Cardiac muscle cell (in vitro differentiated cells and primary cell): ENCODE data around the gene TNFRSF17. TPM values are rescaled to one million over a fixed set of nuclear protein-coding genes. Genes with fewer than 3 reads are reported as not detected.

Experiments
- DNase-seq, 2 donors: peaks; one replicate each; pipeline versions ENCODE4 v3.0.0 to v3.0.0-alpha.2; 2010 to 2017; ENCODE audit warnings: low read depth in 1 of 2, low spot score in 1 of 2
- H3K27ac ChIP-seq: fragments of 200-600 bp; sonication (generic); 2 replicates; pipeline ENCODE4 v1.5.1; 2016
- H3K27me3 ChIP-seq: fragments of 200-600 bp; sonication (generic); 2 replicates; pipeline ENCODE4 v1.6.0; 2016; ENCODE audit warnings: control low read depth
- H3K36me3 ChIP-seq: fragments of 200-600 bp; sonication (generic); 2 replicates; pipeline ENCODE4 v1.5.1; 2016; ENCODE audit warnings: control low read depth
- H3K4me1 ChIP-seq: fragments of 200-600 bp; sonication (generic); 2 replicates; pipeline ENCODE4 v1.8.1; 2017; ENCODE audit warnings: low read depth, mild to moderate bottlenecking, mixed run types
- H3K4me3 ChIP-seq: fragments of 200-600 bp; sonication (generic); 2 replicates; pipeline ENCODE4 v1.5.1; 2016; ENCODE audit warnings: mild to moderate bottlenecking
- H3K9me3 ChIP-seq: fragments of 200-600 bp; sonication (generic); 2 replicates; pipeline ENCODE4 v1.5.1; 2017; ENCODE audit warnings: low read depth, mild to moderate bottlenecking, control low read depth
- CTCF ChIP-seq: IDR thresholded peaks from 2 replicates; pipeline ENCODE4 v1.5.1; 2012; ENCODE audit warnings: low read depth, mild to moderate bottlenecking, low read length
- polyA plus RNA-seq: library from polyadenylated mRNA; unstranded; fragments of >200 nt; fragmentation: Nextera tagmentation; extraction: Ambion mirVana; gene quantifications from 2 replicates; pipeline ENCODE4 v1.2.1, GENCODE V29; 2016
- total RNA-seq: library from RNA; depleted of rRNA; stranded (reverse); fragments of >200 nt; gene quantifications from 2 replicates; pipeline ENCODE4 v1.2.3, GENCODE V29; 2016

Gene TNFRSF17
- total and polyA plus RNA-seq, 2 experiments from 2014 or later: not detected

- H3K4me1 ChIP-seq: no peaks in the 10 kb centered on the region
- no peaks in the 10 kb centered on the region for H3K36me3 ChIP-seq
- no peaks in the 10 kb centered on the region for H3K27me3 ChIP-seq
- no peak for TF ChIP-seq CTCF
- no peak overlapping the region for H3K4me3 ChIP-seq
- no peaks in the 10 kb centered on the region for H3K9me3 ChIP-seq
- DNase-seq: no peak
- no peak overlapping the region for H3K27ac ChIP-seq
These were observed 44.5 kb downstream of the TNFRSF17 start for GRCh38 chr16:12009462-12009861.

DNA sequence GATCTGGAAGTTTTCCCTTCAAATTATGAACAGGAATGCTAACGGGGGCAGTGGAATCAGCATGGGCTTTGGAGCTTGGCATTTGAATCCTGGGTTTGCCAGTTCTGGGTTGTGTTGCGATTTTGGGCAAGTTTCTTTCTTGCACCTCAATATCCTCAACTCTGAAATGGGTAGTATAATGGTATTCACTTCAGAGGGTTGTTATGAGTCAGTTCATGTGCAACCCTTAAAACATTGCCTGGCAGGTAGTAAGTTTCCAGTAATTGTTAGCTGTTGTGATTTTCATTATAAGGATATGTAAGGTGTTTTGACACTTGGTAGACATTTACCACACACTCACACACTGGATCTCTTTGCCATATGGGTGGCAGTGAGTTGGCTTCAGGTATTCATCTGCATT, 44.9 kb downstream of the TNFRSF17 start:
- no peaks in the 10 kb centered on the region for H3K4me1 ChIP-seq
- TF ChIP-seq CTCF: no peak
- no peak overlapping the region for H3K4me3 ChIP-seq

GRCh38 chr16:12010388-12011251, 45.6 kb downstream of the TNFRSF17 start:
- TF ChIP-seq CTCF: no peak
- peak in 1 of 2 donors; percentile 43 for DNase-seq
- no peak overlapping the region for H3K27ac ChIP-seq

More for the DNA sequence above, 44.9 kb downstream of the TNFRSF17 start:
- DNase-seq: no peak
- H3K27ac ChIP-seq: no peak overlapping the region
- no peaks in the 10 kb centered on the region for H3K36me3 ChIP-seq
- no peaks in the 10 kb centered on the region for H3K27me3 ChIP-seq
- H3K9me3 ChIP-seq: no peaks in the 10 kb centered on the region

GRCh38 chr16:12011565-12011964, 46.6 kb downstream of the TNFRSF17 start:
- H3K36me3 ChIP-seq: no peaks in the 10 kb centered on the region
- no peak overlapping the region for H3K27ac ChIP-seq
- H3K27me3 ChIP-seq: no peaks in the 10 kb centered on the region
- H3K4me1 ChIP-seq: no peaks in the 10 kb centered on the region
- no peak for DNase-seq
- no peak for TF ChIP-seq CTCF
- no peak overlapping the region for H3K4me3 ChIP-seq
- H3K9me3 ChIP-seq: no peaks in the 10 kb centered on the region

More at GRCh38 chr16:12010388-12011251, 45.6 kb downstream of the TNFRSF17 start:
- Histone ChIP-seq H3K36me3 (no peaks in the 10 kb centered on the region), H3K4me1 (no peaks in the 10 kb centered on the region), H3K27me3 (no peaks in the 10 kb centered on the region), H3K9me3 (no peaks in the 10 kb centered on the region), H3K4me3 (no peak overlapping the region)

DNA sequence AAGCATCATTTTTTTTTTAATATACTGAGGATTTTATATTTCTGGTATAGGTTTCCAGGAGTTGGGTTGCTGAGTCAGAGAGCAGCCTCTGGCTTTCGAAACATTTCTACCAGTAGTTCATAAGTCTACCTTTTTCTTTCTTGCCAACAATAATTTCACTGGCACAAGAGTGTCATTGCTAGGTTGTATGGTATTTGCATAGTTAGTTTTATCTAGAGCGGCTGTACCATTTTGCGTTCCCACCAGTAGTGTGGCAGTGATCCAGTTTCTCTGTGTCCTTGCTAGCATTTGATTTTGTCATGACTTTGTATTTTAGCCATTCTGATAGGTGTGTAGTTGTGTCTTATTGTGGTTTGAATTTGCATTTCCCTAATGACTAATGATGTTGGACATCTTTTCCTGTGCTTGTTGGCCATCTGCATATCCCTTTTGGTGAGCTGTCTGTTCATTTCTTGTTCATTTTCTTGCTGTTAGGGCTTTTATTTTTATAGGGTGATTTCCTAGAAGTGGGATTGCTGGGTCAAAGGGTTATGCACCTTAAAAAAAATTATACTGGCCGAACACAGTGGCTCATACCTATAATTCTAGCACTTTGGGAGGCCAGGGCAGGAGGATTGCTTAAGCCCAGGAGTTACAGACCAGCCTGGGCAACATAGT, 51.4 kb downstream of the TNFRSF17 start:
- H3K9me3 ChIP-seq: no peaks in the 10 kb centered on the region
- no peak overlapping the region for H3K27ac ChIP-seq
- no peak overlapping the region for H3K4me3 ChIP-seq
- no peaks in the 10 kb centered on the region for H3K27me3 ChIP-seq
- no peak for TF ChIP-seq CTCF
- peak in 1 of 2 donors; percentile 18 for DNase-seq
- H3K4me1 ChIP-seq: no peaks in the 10 kb centered on the region
- no peaks in the 10 kb centered on the region for H3K36me3 ChIP-seq
